GM12892 (cell line): ENCODE measurements around the gene SYNE1. TPM values are rescaled to one million over a fixed set of nuclear protein-coding genes. Genes with fewer than 3 reads are reported as not detected.
"Not testable (repeated sequence)": the region's sequence is repeated elsewhere in the genome, so short reads cannot be mapped to it uniquely, and the experiment has no call there.

Experiments used
- DNase-seq: peaks from one replicate; pipeline ENCODE4 v3.0.0; 2011; ENCODE audit not compliant: insufficient read length
- FAIRE-seq: peaks from 2 replicates; lab custom pipeline; 2011; peaks lifted over from hg19 to GRCh38; lab: Jason Lieb, UNC
- POLR2A ChIP-seq: IDR thresholded peaks from 2 replicates; pipeline ENCODE4 v1.6.1; 2011; ENCODE audit warnings: low read depth, low read length, control low read depth
- POLR2AphosphoS5 ChIP-seq: IDR thresholded peaks from 2 replicates; pipeline ENCODE4 v1.6.1; 2011; ENCODE audit warnings: low read depth, low read length, control low read depth
- TAF1 ChIP-seq: IDR thresholded peaks from 2 replicates; pipeline ENCODE4 v1.6.1; 2011; ENCODE audit warnings: low read depth, mild to moderate bottlenecking, control low read depth, low read length, borderline replicate concordance
- polyA plus RNA-seq: library from polyadenylated mRNA; unstranded; fragments of >200 nt; gene quantifications from one replicate; pipeline ENCODE4 v1.2.1, GENCODE V29; 2012; ENCODE audit warnings: missing spikeins, inconsistent platforms; ENCODE audit not compliant: missing spikeins

SYNE1 gene
- polyA plus RNA-seq, result 5.6 TPM

DNA sequence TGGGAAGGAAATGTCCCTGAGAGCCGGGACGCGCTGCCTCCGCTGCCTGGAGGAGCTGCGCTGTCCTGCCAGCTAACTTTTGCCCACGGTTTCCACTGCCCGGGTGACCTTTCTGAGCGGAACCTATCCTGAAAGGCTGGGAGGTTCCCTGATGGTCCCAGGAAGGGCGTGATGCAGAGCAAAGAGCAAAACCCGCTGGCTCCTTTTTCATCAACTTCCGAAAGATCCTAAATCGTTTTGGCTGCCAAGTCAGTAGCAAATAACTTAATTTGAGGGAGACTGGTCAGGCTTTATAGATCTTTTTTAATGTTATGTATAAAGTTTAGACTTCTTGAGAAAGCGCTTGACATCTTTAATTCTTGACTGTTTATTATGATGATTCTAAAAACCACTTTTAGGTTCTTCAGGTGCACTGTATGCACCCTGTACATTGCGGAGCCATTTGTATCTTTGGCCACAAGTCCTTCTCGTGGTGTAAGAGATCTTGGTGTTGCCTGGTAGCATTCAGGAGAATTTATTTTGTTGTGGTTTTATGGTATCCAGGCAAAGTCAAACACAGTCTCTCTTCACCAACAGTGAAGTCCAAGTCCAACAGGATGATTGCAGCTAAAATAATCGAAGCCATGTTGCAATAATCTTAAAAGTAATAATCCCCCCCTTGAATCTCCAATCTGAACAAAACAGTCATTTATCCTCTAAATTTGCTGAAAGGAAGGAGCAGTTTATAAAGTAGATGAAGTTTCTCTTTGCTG lies at the start of gene SYNE1:
TSS of gene SYNE1 (minus strand) at position 67 of the 752 bp plus-strand sequence. CDS start 9,031 bp downstream, outside the sequence.
- TF ChIP-seq POLR2AphosphoS5 (no peak), POLR2A (no peak), TAF1 (no peak)
- no peak for FAIRE-seq
- no peak for DNase-seq

GRCh38 chr6:152685819-152686218 lies 48.7 kb upstream of the SYNE1 start:
- DNase-seq, result no peak
- no peak for TF ChIP-seq POLR2A
- no peak for TF ChIP-seq POLR2AphosphoS5
- no peak for TF ChIP-seq TAF1
- FAIRE-seq, result no peak

DNA sequence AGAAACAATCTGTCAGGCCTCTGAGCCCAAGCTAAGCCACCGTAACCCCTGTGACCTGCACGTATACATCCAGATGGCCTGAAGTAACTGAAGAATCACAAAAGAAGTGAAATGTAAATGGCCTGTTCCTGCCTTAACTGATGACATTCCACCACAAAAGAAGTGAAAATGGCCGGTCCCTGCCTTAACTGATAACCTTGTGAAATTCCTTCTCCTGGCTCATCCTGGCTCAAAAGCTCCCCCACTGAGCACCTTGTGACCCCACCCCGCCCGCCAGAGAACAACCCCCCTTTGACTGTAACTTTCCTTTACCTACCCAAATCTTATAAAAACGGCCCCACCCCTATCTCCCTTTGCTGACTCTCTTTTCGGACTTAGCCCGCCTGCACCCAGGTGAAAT lies 45.8 kb upstream of the SYNE1 start:
- DNase-seq, FAIRE-seq: not testable (repeated sequence)

GRCh38 chr6:152682141-152682540 lies 45.0 kb upstream of the SYNE1 start:
- no peak for DNase-seq
- TF ChIP-seq TAF1, result no peak
- TF ChIP-seq POLR2AphosphoS5, result no peak
- no peak for FAIRE-seq

DNA sequence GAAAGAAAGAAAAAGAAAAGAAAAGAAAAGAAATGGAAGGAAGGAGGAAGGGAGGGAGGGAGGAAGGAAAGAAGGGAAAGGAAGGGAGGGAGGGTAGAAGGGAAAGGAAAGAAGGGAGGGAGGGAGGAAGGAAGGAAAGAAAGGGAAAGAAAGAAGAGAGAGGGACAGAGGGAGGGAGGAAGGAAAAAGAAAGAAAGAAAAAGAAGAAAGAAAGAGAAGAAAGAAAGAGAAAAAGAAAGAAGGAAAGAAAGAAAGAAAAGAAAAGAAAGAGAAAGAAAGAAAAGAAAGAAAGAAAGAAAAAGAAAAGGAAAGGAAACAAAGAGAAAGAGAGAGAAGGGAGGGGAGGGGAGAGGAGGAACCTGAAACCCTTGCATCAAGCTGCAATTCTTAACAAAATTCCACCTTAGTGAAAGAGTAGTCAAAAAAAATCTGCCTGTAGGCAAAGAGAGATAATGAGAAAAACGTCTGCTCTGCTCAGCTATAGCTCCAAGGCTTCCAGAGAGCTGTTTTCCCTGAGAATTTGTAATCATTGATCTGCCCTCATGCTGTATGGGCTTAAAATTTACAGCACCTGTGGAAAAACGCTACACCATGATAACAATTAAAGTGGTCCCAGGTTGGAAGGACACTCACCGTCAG lies 43.8 kb upstream of the SYNE1 start:
- TF ChIP-seq POLR2A (no peak), POLR2AphosphoS5 (no peak), TAF1 (no peak)
- FAIRE-seq, result no peak

DNA sequence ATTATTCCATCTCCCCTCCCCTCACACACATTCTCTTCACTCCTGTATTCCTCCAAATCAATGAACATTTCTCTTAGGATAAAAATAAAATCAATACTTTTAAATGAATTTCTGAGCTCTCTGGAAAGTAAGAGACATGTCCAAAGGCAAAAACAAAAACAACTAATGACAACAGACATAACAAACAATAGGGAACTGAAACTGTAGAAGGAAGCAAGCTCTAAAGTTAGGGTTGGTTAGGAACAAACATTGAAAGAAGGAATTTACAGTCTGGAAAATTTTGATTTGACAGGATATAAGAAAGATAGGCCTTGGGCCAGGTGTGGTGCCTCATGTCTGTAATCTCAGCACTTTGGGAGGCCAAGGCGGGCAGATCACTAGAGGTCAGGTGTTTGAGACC lies 43.0 kb upstream of the SYNE1 start:
- FAIRE-seq (no peak), DNase-seq (no peak)
- TF ChIP-seq POLR2A (no peak), POLR2AphosphoS5 (no peak)

More for the DNA sequence above, 43.8 kb upstream of the SYNE1 start:
- DNase-seq, result no peak

DNA sequence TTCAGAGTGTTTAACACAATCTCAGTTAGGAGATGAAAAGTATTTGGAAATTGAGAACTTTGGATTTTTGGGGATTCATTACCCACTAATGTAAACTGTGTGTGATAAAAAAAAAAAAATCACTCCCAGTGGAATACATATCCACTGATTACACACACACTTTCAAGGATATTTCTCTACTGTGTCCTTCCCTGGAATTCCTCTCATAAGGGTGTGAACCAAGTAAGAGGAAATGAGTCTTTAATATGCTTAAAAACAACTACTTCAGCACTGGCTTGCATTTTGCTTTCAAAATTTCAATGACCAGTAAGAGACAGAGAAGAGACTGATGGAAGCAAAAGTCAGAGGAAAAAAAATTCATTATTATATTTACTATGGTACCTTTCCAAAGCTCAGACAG lies 36.1 kb upstream of the SYNE1 start:
- DNase-seq (no peak), FAIRE-seq (no peak)
- no peak for TF ChIP-seq TAF1
- TF ChIP-seq POLR2A, result no peak
- no peak for TF ChIP-seq POLR2AphosphoS5

- TF ChIP-seq TAF1 (no peak), POLR2A (no peak), POLR2AphosphoS5 (no peak)
- no peak for DNase-seq
- no peak for FAIRE-seq
Observed at GRCh38 chr6:152671171-152671570, 34.0 kb upstream of the SYNE1 start.

GRCh38 chr6:152669895-152670294 lies 32.7 kb upstream of the SYNE1 start:
- FAIRE-seq, result no peak
- TF ChIP-seq TAF1 (no peak), POLR2A (no peak), POLR2AphosphoS5 (no peak)
- no peak for DNase-seq

DNA sequence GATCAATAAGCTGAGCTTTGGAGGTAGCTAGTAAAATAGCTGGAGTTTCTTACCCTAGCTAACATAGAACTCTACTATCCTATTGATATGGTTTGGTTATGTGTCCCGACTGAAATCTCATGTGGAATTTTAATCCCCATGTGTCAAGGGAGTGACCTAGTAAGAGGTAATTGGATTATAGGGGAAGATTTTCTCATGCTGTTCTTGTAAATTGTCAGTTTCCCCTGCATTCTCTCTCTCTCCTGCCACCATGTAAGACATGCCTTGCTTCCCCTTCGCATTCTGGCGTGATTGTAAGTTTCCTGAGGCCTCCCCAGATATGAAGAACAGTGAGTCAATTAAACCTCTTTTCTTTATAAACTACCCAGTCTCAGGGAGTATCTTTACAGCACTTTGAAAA lies 24.6 kb upstream of the SYNE1 start:
- TF ChIP-seq POLR2A (no peak), TAF1 (no peak), POLR2AphosphoS5 (no peak)
- DNase-seq (no peak), FAIRE-seq (no peak)

DNA sequence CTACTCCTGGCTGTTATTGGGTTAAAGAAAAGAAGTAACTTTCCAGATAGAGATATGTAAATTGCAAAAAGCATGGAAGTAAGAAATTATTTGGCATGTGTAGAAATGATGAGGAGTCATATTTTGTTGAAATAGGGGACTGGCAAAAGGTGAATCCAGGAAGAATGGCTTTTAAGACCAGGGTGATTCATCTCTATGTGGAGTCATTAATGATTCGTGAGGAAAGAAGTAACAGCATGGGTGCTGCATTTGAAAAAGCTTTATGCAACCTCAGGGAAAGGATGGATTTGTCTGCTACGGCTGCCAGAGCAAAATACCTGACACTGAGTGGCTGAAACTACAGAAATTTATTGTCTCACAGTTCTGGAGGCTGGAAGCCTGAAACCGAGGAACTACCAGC lies 14.8 kb upstream of the SYNE1 start:
- DNase-seq (no peak), FAIRE-seq (no peak)
- TF ChIP-seq POLR2AphosphoS5, result no peak
- no peak for TF ChIP-seq POLR2A
- no peak for TF ChIP-seq TAF1

- FAIRE-seq, result no peak
- TF ChIP-seq POLR2A, result no peak
- TF ChIP-seq POLR2AphosphoS5, result no peak
- no peak for TF ChIP-seq TAF1
- no peak for DNase-seq
Observed at GRCh38 chr6:152648105-152648504, 10.9 kb upstream of the SYNE1 start.

GRCh38 chr6:152646732-152647131 lies 9.6 kb upstream of the SYNE1 start:
- not testable (repeated sequence) for FAIRE-seq, DNase-seq
